SK-N-SH (cell line): ENCODE measurements around the gene FCRL2. TPM values are rescaled to one million over a fixed set of nuclear protein-coding genes. Genes with fewer than 3 reads are reported as not detected.

Experiments used
- CTCF ChIA-PET: fragments of 300-600, 350-600 bp; formaldehyde crosslinking; extraction: SDS; loops from one replicate; lab custom pipeline; 2021; lab: Yijun Ruan, JAX
- POLR2A ChIA-PET: fragments of 350-600 bp; sonication (Branson Sonifier 250); formaldehyde crosslinking; extraction: SDS; loops from one replicate; lab custom pipeline; 2020; ENCODE audit warnings: antibody characterized with exemption, inconsistent platforms; lab: Yijun Ruan, JAX
- DNase-seq: peaks from one replicate; pipeline ENCODE4 v3.0.0; 2012
- H2AFZ ChIP-seq: fragments of 200-600 bp; sonication (generic); 2 replicates; pipeline ENCODE4 v1.8.1; 2016; ENCODE audit warnings: antibody characterized with exemption, mild to moderate bottlenecking, low read depth
- H3F3A ChIP-seq: fragments of 200-600 bp; sonication (generic); replicated peaks from 2 replicates; pipeline ENCODE3; 2016; ENCODE audit warnings: antibody characterized with exemption, mild to moderate bottlenecking; ENCODE audit not compliant: insufficient read depth
- H3K27ac ChIP-seq, 2 experiments: fragments of 200-500 bp in 1 of 2; fragments of 200-600 bp in 1 of 2; sonication (Bioruptor generic) in 1 of 2; sonication (generic), shearing (Covaris generic) in 1 of 2; 2 replicates each; pipeline versions ENCODE4 v1.5.1 to v1.6.1; 2014 to 2016; ENCODE audit warnings: low read depth in 2 of 2, inconsistent platforms in 1 of 2, low read length in 1 of 2, mild to moderate bottlenecking in 1 of 2, mixed read lengths in 1 of 2
- H3K27me3 ChIP-seq: fragments of 200-600 bp; sonication (generic), shearing (Covaris generic); 2 replicates; pipeline ENCODE4 v1.6.1; 2016; ENCODE audit warnings: mixed run types; ENCODE audit not compliant: insufficient read depth
- H3K36me3 ChIP-seq, 2 experiments: fragments of 200-500 bp in 1 of 2; fragments of 200-600 bp in 1 of 2; sonication (Bioruptor generic) in 1 of 2; sonication (generic) in 1 of 2; replicated peaks in 1 of 2; 2 replicates each; pipeline versions ENCODE3 to v1.5.1; 2014 to 2016; ENCODE audit warnings: low read length in 1 of 2, mild to moderate bottlenecking in 1 of 2; ENCODE audit not compliant: insufficient read depth in 2 of 2, control insufficient read depth in 1 of 2
- H3K4me1 ChIP-seq, 2 experiments: fragments of 200-500 bp in 1 of 2; fragments of 200-600 bp in 1 of 2; sonication (Bioruptor generic) in 1 of 2; sonication (generic), shearing (Covaris generic) in 1 of 2; 2 replicates each; pipeline versions ENCODE4 v1.5.1 to v1.6.1; 2014 to 2016; ENCODE audit warnings: low read depth in 1 of 2, low read length in 1 of 2, mixed run types in 1 of 2; ENCODE audit not compliant: insufficient read depth in 2 of 2, control insufficient read depth in 1 of 2
- H3K4me2 ChIP-seq: fragments of 200-600 bp; sonication (generic), shearing (Covaris generic); 2 replicates; pipeline ENCODE4 v1.6.1; 2017; ENCODE audit warnings: mixed run types
- H3K4me3 ChIP-seq, 2 experiments: fragments of 200-500 bp in 1 of 2; fragments of 200-600 bp in 1 of 2; sonication (Bioruptor generic) in 1 of 2; sonication (generic), shearing (Covaris generic) in 1 of 2; 2 replicates each; pipeline versions ENCODE4 v1.5.1 to v1.8.1; 2014 to 2016; ENCODE audit warnings: low read depth in 2 of 2, inconsistent platforms in 1 of 2, low read length in 1 of 2, mild to moderate bottlenecking in 1 of 2, mixed read lengths in 1 of 2, moderate library complexity in 1 of 2
- H3K79me2 ChIP-seq: fragments of 200-600 bp; sonication (generic); 2 replicates; pipeline ENCODE4 v1.8.1; 2017; ENCODE audit warnings: mild to moderate bottlenecking; ENCODE audit not compliant: insufficient read depth
- H3K9ac ChIP-seq: fragments of 200-600 bp; sonication (generic); 2 replicates; pipeline ENCODE4 v1.6.1; 2017; ENCODE audit warnings: mixed run types
- H3K9me2 ChIP-seq: fragments of 200-600 bp; sonication (generic); 2 replicates; pipeline ENCODE4 v1.6.1; 2017; ENCODE audit warnings: mixed run types
- H3K9me3 ChIP-seq: fragments of 200-600 bp; sonication (generic); 2 replicates; pipeline ENCODE4 v1.6.1; 2017; ENCODE audit warnings: mixed run types, mild to moderate bottlenecking, moderate library complexity
- H4K20me1 ChIP-seq: fragments of 200-600 bp; sonication (generic); 2 replicates; pipeline ENCODE4 v1.6.1; 2017; ENCODE audit warnings: mild to moderate bottlenecking, mixed run types; ENCODE audit not compliant: insufficient read depth
- ELF1 ChIP-seq: IDR thresholded peaks from 2 replicates; pipeline ENCODE4 v1.4.0; 2012
- FOXJ3 ChIP-seq: sonication (generic); formaldehyde crosslinking; IDR thresholded peaks from 2 replicates; pipeline ENCODE4 v1.5.1; 2020; ENCODE audit warnings: mild to moderate bottlenecking, missing genetic modification reagents
- JUND ChIP-seq: IDR thresholded peaks from 2 replicates; pipeline ENCODE4 v1.4.0; 2012
- MEF2A ChIP-seq: IDR thresholded peaks from 2 replicates; pipeline ENCODE4 v1.4.0; 2012; ENCODE audit warnings: low read depth, borderline replicate concordance
- RCOR1 ChIP-seq: fragments of 150-350 bp; IDR thresholded peaks from 2 replicates; pipeline ENCODE4 v1.6.1; 2017; ENCODE audit warnings: antibody characterized with exemption, low read length
- RXRA ChIP-seq: IDR thresholded peaks from 2 replicates; pipeline ENCODE4 v1.4.0; 2012; ENCODE audit warnings: low read depth, mild to moderate bottlenecking, borderline replicate concordance
- SMC3 ChIP-seq: IDR thresholded peaks from 2 replicates; pipeline ENCODE4 v1.6.1; 2012; ENCODE audit warnings: low read depth, low read length, improper control_type of control experiment
- TAF1 ChIP-seq: IDR thresholded peaks from 2 replicates; pipeline ENCODE4 v1.6.1; 2012; ENCODE audit warnings: low read depth, mild to moderate bottlenecking, low read length, moderate library complexity, borderline replicate concordance
- WGBS: methylation state at CpG from one replicate; pipeline ENCODE4 v1.1.6; 2017; ENCODE audit warnings: low lambda C conversion rate; 5-methylcytosine and 5-hydroxymethylcytosine counted together
- polyA plus RNA-seq, 3 experiments: library from polyadenylated mRNA; depleted of rRNA; stranded (reverse); fragments of >200 nt; gene quantifications; 2 replicates each; pipeline ENCODE4 v1.2.3, GENCODE V29; 2012
- TF ChIP-seq, protein P1 (sequence below): fragments of 200-600 bp; sonication (generic); IDR thresholded peaks from 2 replicates; pipeline ENCODE4 v1.6.1; 2017; ENCODE audit warnings: antibody characterized with exemption, mild to moderate bottlenecking, moderate library complexity
- TF ChIP-seq, protein P2 (sequence below): IDR thresholded peaks from 2 replicates; pipeline ENCODE4 v1.6.1; 2012; ENCODE audit warnings: mild to moderate bottlenecking, low read depth, low read length, moderate library complexity
- TF ChIP-seq, protein P3 (sequence below): fragments of 150-350 bp; IDR thresholded peaks from 2 replicates; pipeline ENCODE4 v1.6.1; 2016; ENCODE audit warnings: mild to moderate bottlenecking, low read depth, low read length

FCRL2 gene
- polyA plus RNA-seq, 1 of the 3 experiments (the other 2 are of a cell fraction) = not detected

DNA sequence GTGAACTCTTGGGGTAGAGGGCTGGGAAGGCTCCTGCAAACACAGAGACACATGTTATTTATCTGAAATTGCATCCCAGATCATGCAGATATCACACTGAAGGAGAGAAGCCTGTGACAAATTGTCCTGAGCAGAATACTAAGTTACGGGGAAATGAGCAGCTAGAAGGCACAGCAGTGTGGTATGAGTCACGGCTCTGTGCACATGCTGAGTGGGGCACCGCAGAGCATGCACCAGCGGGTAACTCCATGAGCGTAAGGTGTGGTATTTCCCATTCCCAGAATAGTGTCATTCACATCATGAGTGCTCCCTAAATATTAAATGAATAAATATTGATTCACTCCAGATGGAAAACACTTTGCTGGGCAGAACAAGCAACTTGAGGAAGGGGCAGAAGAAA, 21.3 kb upstream of the FCRL2 start (continued):
- TF ChIP-seq, protein P1, sequence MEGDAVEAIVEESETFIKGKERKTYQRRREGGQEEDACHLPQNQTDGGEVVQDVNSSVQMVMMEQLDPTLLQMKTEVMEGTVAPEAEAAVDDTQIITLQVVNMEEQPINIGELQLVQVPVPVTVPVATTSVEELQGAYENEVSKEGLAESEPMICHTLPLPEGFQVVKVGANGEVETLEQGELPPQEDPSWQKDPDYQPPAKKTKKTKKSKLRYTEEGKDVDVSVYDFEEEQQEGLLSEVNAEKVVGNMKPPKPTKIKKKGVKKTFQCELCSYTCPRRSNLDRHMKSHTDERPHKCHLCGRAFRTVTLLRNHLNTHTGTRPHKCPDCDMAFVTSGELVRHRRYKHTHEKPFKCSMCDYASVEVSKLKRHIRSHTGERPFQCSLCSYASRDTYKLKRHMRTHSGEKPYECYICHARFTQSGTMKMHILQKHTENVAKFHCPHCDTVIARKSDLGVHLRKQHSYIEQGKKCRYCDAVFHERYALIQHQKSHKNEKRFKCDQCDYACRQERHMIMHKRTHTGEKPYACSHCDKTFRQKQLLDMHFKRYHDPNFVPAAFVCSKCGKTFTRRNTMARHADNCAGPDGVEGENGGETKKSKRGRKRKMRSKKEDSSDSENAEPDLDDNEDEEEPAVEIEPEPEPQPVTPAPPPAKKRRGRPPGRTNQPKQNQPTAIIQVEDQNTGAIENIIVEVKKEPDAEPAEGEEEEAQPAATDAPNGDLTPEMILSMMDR = no peak
- TF ChIP-seq, protein P2, sequence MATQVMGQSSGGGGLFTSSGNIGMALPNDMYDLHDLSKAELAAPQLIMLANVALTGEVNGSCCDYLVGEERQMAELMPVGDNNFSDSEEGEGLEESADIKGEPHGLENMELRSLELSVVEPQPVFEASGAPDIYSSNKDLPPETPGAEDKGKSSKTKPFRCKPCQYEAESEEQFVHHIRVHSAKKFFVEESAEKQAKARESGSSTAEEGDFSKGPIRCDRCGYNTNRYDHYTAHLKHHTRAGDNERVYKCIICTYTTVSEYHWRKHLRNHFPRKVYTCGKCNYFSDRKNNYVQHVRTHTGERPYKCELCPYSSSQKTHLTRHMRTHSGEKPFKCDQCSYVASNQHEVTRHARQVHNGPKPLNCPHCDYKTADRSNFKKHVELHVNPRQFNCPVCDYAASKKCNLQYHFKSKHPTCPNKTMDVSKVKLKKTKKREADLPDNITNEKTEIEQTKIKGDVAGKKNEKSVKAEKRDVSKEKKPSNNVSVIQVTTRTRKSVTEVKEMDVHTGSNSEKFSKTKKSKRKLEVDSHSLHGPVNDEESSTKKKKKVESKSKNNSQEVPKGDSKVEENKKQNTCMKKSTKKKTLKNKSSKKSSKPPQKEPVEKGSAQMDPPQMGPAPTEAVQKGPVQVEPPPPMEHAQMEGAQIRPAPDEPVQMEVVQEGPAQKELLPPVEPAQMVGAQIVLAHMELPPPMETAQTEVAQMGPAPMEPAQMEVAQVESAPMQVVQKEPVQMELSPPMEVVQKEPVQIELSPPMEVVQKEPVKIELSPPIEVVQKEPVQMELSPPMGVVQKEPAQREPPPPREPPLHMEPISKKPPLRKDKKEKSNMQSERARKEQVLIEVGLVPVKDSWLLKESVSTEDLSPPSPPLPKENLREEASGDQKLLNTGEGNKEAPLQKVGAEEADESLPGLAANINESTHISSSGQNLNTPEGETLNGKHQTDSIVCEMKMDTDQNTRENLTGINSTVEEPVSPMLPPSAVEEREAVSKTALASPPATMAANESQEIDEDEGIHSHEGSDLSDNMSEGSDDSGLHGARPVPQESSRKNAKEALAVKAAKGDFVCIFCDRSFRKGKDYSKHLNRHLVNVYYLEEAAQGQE = no peak
- TF ChIP-seq, protein P3, sequence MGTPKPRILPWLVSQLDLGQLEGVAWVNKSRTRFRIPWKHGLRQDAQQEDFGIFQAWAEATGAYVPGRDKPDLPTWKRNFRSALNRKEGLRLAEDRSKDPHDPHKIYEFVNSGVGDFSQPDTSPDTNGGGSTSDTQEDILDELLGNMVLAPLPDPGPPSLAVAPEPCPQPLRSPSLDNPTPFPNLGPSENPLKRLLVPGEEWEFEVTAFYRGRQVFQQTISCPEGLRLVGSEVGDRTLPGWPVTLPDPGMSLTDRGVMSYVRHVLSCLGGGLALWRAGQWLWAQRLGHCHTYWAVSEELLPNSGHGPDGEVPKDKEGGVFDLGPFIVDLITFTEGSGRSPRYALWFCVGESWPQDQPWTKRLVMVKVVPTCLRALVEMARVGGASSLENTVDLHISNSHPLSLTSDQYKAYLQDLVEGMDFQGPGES = no peak
- TF ChIP-seq SMC3 (no peak), RCOR1 (no peak), RXRA (no peak), FOXJ3 (no peak)

DNA sequence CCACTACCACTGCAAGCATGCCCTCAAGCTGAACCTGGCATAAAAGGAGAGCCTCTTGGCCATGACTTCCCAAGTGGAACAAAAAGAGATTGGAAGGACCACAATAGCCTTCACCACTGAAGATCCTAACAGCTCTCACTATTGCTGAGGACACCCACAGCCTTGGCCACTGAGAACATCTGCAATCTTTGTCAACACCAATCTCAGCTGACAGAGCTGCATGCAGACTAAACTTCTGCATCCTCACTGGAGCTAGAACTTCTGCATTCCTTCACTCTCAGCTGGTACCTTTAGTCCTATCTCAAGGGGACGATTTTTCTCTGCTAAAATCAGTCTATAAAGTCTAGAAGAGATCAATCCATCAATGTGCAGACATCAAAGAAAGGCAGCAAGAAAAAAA, 8.3 kb upstream of the FCRL2 start:
- TF ChIP-seq MEF2A (no peak), TAF1 (no peak), JUND (no peak), ELF1 (no peak)
- TF ChIP-seq, protein P3 = no peak
- Histone ChIP-seq H3K4me2 (no peak overlapping the region), H3K36me3 (no peaks in the 10 kb centered on the region), H4K20me1 (no peaks in the 10 kb centered on the region), H3K4me1 (no peaks in the 10 kb centered on the region), H3K27ac (no peak overlapping the region), H3K9me2 (no peaks in the 10 kb centered on the region), H3K79me2 (no peaks in the 10 kb centered on the region), H3K9ac (no peak overlapping the region), H3K27me3 (no peaks in the 10 kb centered on the region), H3K4me3 (no peak overlapping the region), H3K9me3 (no peaks in the 10 kb centered on the region), H3F3A (no peaks in the 10 kb centered on the region), H2AFZ (no peak overlapping the region)
- POLR2A ChIA-PET = no interaction called here
- CTCF ChIA-PET = no interaction called here
- 0% methylated on average over 1 of the region's 1 CpG for WGBS
- no peak for DNase-seq
